ENCODE results near the gene SLC38A10.

Gene SLC38A10

DNA sequence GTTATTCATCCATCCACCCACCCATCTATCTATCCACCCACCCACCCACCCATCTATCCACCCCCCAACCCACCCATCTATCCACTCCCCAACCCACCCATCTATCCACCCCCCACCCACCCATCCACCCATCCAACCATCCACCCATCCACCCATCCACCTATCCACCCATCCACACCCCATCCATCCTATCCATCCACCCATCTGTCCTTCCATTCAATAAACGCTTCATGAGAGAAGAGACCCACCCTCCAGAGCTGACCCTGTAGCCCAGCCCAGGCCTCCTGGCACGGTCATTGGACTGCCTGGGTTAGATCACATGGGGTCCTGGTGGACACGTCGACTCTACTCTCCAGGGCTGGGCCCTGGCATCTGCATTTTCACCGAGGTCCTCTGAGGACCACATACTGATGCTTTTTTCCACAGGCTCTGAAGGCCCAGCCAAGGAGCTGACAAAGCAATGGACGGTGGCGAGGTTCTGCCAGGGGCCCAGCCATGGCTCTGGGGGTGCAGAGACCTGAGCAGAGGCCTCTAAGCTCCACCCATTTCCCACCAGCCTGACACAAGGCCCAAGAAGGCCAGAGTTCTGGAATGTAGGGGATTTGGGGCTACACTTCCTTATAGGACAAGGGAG lies 41.3 kb upstream of the SLC38A10 start:
- Histone ChIP-seq H3K27me3 (replicated peaks; ENCODE audit: control insufficient read depth, insufficient read depth, low read length) (peaks cover 22% of the 10 kb centered on the region), H3K36me3 (ENCODE audit: control insufficient read depth, insufficient read depth, low read length, severe bottlenecking) (no peaks in the 10 kb centered on the region), H3K4me1 (ENCODE audit: control insufficient read depth, insufficient read depth, low read length) (peaks cover 40% of the 10 kb centered on the region), H3K9ac (ENCODE audit: low read length) (no peak overlapping the region), H3K9me3 (ENCODE audit: control insufficient read depth, low read length) (no peaks in the 10 kb centered on the region), H3K4me3 (ENCODE audit: low read length) (no peak overlapping the region)
- DNase-seq (ENCODE audit: low read depth) = no peak

DNA sequence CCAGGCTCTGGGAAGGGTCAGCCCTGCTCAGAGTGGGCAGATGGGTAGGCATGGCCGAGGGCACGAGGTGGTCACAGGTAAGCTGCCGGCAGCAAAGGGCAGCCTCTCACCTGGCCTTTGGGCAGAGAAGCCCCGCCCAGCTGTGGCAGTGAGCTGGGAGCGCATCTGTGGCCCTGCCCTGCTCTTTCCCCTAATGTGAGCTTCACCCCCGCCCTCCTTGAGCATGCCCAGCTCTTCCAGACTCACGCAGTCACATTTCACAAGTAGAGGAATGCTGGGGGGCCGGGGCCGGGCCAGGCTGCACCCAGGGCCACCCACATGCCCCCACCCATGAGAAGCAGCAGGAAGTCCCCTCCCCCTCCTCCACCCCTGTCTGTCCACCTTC lies 40.7 kb upstream of the SLC38A10 start:
- Histone ChIP-seq H3K4me3 (ENCODE audit: low read length) (no peak overlapping the region), H3K27me3 (replicated peaks; ENCODE audit: control insufficient read depth, insufficient read depth, low read length) (peaks cover 27% of the 10 kb centered on the region), H3K9ac (ENCODE audit: low read length) (no peak overlapping the region), H3K36me3 (ENCODE audit: control insufficient read depth, insufficient read depth, low read length, severe bottlenecking) (no peaks in the 10 kb centered on the region), H3K9me3 (ENCODE audit: control insufficient read depth, low read length) (no peaks in the 10 kb centered on the region), H3K4me1 (ENCODE audit: control insufficient read depth, insufficient read depth, low read length) (peaks cover 34% of the 10 kb centered on the region)
- DNase-seq (ENCODE audit: low read depth) = no peak

DNA sequence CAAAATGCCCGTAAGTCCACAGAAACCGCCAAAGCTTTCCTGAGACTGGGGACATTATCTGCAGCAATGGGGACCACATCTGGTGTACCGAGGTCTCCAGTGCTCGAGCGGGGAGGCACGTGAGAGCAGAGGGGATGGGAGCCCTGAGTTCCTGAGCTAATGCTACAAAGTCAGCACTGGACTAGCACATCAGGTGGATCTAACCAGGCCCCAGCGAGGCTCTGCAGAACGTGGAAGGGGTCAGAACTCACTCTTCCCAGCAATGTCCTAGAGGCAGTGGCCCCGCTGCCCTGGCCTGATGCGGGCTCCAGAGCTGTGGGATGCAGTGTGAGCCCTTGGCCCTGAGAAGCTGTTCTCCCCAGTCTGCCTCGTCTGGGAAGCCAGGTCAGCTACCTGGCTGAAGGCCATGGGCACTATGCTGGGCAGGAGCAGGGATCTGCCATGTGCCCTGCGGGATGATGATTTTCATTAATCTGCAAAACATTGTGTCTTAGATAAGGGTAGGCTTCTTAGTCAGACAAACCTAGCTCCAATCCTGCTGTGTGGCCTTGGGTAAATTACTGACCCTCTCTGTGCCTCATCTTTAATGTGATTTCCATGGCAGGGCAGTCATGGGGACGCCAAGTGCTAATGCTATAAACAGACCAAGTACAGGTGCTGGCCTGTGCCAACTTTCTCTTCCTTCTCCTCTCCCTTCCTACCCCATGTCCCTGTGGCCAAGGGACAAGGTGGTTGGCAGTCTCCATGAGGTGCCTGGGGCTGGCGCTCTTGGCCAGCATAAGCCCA lies 40.1 kb upstream of the SLC38A10 start:
- no peak overlapping the region for H3K4me3 ChIP-seq (ENCODE audit: low read length)
- H3K36me3 ChIP-seq (ENCODE audit: control insufficient read depth, insufficient read depth, low read length, severe bottlenecking) = no peaks in the 10 kb centered on the region
- peaks cover 33% of the 10 kb centered on the region for H3K27me3 ChIP-seq (replicated peaks; ENCODE audit: control insufficient read depth, insufficient read depth, low read length)
- no peak overlapping the region for H3K9ac ChIP-seq (ENCODE audit: low read length)
- H3K4me1 ChIP-seq (ENCODE audit: control insufficient read depth, insufficient read depth, low read length) = peaks cover 31% of the 10 kb centered on the region
- DNase-seq (ENCODE audit: low read depth) = no peak
- no peaks in the 10 kb centered on the region for H3K9me3 ChIP-seq (ENCODE audit: control insufficient read depth, low read length)

DNA sequence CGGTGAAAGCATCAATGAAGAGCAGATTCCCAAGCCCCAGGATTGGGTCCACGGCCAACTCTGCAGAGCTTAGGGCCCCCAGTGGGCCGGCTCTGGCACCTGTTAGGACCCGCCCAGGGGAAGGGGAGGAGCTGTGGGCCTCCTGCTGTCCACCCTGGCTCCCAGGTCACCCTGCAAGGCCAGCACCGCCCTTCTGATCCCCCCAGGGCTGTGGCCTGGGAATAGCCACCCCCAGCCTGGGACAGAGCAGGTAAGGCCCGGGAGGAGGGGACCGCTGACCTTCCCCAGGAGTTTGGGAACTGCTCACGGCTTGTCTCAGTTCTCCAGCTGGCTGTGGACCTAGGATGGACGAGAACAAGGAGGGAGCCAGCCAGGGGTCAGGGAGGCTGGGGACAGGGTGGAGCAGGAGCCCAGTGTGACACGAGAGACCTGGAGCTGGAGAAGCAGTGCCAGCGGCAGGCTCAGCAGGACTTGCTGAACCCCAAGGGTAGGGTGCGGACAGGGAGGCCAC lies 39.3 kb upstream of the SLC38A10 start:
- Histone ChIP-seq H3K27me3 (replicated peaks; ENCODE audit: control insufficient read depth, insufficient read depth, low read length) (peaks cover 35% of the 10 kb centered on the region), H3K9ac (ENCODE audit: low read length) (no peak overlapping the region), H3K9me3 (ENCODE audit: control insufficient read depth, low read length) (no peaks in the 10 kb centered on the region), H3K4me3 (ENCODE audit: low read length) (no peak overlapping the region), H3K4me1 (ENCODE audit: control insufficient read depth, insufficient read depth, low read length) (peaks cover 32% of the 10 kb centered on the region), H3K36me3 (ENCODE audit: control insufficient read depth, insufficient read depth, low read length, severe bottlenecking) (no peaks in the 10 kb centered on the region)
- no peak for DNase-seq (ENCODE audit: low read depth)

DNA sequence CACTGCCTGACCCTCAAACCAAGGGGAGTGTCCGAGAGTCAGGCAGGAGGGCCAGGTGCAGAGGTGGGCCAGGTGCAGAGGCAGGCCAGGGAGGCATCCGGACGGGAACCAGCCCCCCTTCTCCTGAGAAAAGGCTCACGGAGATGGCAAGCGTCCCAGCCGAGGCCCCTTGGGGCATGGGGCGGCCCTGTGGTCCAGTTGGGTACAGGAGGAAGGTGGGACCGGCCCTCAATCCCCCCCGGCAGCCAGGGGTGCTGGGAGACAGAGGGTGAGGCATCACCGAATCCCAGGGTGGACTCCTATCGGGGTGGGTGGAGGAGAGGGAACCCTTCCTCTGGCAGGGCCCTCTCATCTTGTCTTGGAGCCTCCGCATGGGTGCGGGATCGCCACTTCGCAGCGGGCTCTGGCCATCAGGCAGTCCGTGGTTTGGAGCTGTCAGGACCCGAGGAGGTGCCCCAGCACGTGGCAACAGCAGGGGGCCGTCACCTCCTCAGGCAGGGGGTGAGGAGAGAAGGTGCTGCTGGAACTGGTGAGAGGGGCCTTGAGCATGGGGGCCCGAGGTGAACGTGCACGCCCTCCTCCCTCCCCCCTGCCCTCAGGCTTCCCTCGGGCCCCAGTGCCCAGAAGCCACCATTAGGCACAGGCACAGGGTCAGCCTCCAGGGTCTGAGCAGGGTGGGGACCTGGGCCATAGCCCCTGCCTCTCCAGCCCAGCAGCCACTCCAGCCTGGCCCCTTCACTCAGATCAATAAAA lies 38.7 kb upstream of the SLC38A10 start:
- DNase-seq (ENCODE audit: low read depth) = no peak

DNA sequence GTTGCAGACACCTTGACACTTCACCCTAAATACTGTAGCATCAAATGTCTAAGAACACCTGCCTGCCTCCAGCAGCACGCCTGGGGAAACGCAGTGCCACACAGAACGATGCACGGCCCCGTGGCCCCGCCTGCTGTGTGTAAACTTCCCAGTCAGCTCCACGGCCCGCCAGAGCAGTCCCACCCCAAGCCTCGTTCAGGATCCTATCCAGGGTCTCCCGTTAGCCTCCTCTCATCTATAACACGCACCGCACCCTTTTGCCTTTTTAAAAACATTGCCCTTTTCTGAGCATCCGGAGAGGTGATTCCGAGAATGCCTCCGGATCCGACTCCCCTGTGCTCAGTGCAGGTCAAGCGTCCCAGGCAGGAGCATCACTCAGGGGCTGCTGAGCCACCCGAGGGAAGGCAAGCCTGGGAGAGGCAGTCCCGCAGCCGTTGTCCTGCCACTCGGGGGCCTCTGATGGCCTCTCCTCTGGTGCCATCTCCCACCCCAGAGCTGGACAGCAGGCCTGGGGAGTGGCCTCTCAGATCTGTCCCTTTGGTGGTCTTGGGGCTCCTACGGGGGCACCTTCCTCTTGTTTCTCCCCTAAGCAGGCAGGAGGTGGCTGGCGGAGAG lies 37.9 kb upstream of the SLC38A10 start:
- no peak for DNase-seq (ENCODE audit: low read depth)
- no peaks in the 10 kb centered on the region for H3K36me3 ChIP-seq (ENCODE audit: control insufficient read depth, insufficient read depth, low read length, severe bottlenecking)
- H3K4me1 ChIP-seq (ENCODE audit: control insufficient read depth, insufficient read depth, low read length) = peaks cover 34% of the 10 kb centered on the region
- H3K4me3 ChIP-seq (ENCODE audit: low read length) = no peak overlapping the region
- H3K9me3 ChIP-seq (ENCODE audit: control insufficient read depth, low read length) = no peaks in the 10 kb centered on the region
- no peak overlapping the region for H3K9ac ChIP-seq (ENCODE audit: low read length)
- H3K27me3 ChIP-seq (replicated peaks; ENCODE audit: control insufficient read depth, insufficient read depth, low read length) = peaks cover 35% of the 10 kb centered on the region

More for the DNA sequence above, 38.7 kb upstream of the SLC38A10 start:
- Histone ChIP-seq H3K36me3 (ENCODE audit: control insufficient read depth, insufficient read depth, low read length, severe bottlenecking) (no peaks in the 10 kb centered on the region), H3K27me3 (replicated peaks; ENCODE audit: control insufficient read depth, insufficient read depth, low read length) (peaks cover 35% of the 10 kb centered on the region), H3K9me3 (ENCODE audit: control insufficient read depth, low read length) (no peaks in the 10 kb centered on the region), H3K9ac (ENCODE audit: low read length) (no peak overlapping the region), H3K4me3 (ENCODE audit: low read length) (no peak overlapping the region), H3K4me1 (ENCODE audit: control insufficient read depth, insufficient read depth, low read length) (peaks cover 32% of the 10 kb centered on the region)

DNA sequence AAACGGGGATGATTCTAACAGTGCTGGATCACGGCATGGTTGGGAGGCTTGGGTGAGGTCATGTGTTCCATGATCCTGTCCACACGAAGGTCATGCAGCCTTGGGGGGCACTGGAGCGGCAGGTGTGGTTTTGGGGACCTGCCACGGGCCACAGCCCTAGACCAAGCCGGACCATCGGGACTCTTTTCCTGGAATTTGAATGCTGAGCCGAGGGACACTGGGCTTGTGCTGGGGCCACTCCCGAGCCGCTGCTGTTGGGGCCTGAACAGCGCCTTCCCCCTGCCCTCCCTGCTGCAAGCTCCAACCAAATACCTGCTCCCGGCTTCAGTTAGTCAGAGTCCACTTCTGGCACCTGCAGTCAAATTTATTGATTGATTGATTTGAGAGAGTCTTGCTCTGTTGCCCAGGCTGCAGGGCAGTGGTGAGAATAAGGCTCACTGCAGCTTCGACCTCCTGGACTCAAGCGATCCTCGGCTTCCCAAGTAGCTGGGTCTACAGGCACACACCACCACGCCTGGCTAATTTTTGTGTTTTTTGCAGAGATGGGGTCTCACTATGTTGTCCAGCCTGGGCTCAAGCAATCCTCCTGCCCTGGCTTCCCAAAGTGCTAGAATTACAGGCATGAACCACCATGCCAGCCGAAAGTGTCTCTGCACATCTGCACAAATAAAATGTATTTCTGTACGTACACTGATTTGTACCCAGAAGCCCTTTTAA lies 37.2 kb upstream of the SLC38A10 start:
- H3K4me3 ChIP-seq (ENCODE audit: low read length) = no peak overlapping the region
- H3K4me1 ChIP-seq (ENCODE audit: control insufficient read depth, insufficient read depth, low read length) = peaks cover 40% of the 10 kb centered on the region
- no peaks in the 10 kb centered on the region for H3K9me3 ChIP-seq (ENCODE audit: control insufficient read depth, low read length)
- no peak for DNase-seq (ENCODE audit: low read depth)
- H3K27me3 ChIP-seq (replicated peaks; ENCODE audit: control insufficient read depth, insufficient read depth, low read length) = peaks cover 35% of the 10 kb centered on the region
- H3K36me3 ChIP-seq (ENCODE audit: control insufficient read depth, insufficient read depth, low read length, severe bottlenecking) = no peaks in the 10 kb centered on the region
- H3K9ac ChIP-seq (ENCODE audit: low read length) = no peak overlapping the region

DNA sequence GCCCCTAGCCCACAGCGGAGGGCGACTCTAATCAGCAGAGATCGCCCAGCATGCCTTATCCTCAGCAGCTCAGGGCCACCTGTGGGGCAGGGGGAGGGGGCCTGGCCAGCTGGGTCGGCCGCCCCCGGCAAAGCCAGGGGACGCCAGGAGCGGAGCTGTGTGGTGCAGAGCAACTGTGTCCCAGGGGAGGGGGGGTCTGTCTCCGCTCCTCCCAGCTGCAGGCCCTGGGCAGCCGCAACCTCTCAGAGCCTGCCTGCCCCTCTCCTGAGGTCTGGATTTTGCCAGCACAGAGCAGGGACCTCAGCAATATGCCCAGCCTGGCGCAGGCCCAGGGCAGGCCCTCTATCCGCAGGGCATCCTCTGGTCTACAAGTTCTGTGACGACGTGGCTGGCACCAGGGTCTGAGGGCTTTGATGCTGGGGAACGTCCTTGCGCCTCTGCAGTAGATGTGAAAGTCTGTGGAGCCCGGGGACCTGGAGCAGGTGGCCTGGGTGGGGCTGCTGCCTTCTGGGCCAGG lies 36.5 kb upstream of the SLC38A10 start:
- Histone ChIP-seq H3K36me3 (ENCODE audit: control insufficient read depth, insufficient read depth, low read length, severe bottlenecking) (no peaks in the 10 kb centered on the region), H3K9ac (ENCODE audit: low read length) (no peak overlapping the region), H3K9me3 (ENCODE audit: control insufficient read depth, low read length) (no peaks in the 10 kb centered on the region), H3K4me1 (ENCODE audit: control insufficient read depth, insufficient read depth, low read length) (peaks cover 41% of the 10 kb centered on the region), H3K4me3 (ENCODE audit: low read length) (no peak overlapping the region), H3K27me3 (replicated peaks; ENCODE audit: control insufficient read depth, insufficient read depth, low read length) (peaks cover 35% of the 10 kb centered on the region)
- no peak for DNase-seq (ENCODE audit: low read depth)

DNA sequence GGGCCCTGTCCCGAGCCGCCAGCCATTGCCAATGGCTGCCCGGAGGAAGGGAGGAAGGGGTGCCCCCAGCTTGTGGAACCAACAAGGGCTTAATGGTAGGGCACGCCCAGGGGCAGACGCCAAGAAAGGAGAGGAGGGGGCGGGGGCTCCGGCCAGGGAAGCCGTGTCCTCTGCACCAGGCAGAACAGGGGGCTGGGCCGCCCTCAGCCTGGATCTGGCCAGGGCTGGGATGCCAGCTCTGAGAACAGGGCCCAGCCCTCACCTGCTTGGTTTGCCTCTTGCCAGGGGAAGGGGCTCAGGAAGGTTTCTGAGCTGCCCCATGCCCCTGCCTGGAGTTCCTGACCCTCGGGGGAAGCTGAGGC lies 35.8 kb upstream of the SLC38A10 start:
- no peak for DNase-seq (ENCODE audit: low read depth)
- H3K27me3 ChIP-seq (replicated peaks; ENCODE audit: control insufficient read depth, insufficient read depth, low read length) = peaks cover 35% of the 10 kb centered on the region
- H3K4me3 ChIP-seq (ENCODE audit: low read length) = no peak overlapping the region
- H3K36me3 ChIP-seq (ENCODE audit: control insufficient read depth, insufficient read depth, low read length, severe bottlenecking) = no peaks in the 10 kb centered on the region
- H3K9me3 ChIP-seq (ENCODE audit: control insufficient read depth, low read length) = no peaks in the 10 kb centered on the region
- no peak overlapping the region for H3K9ac ChIP-seq (ENCODE audit: low read length)
- H3K4me1 ChIP-seq (ENCODE audit: control insufficient read depth, insufficient read depth, low read length) = peaks cover 46% of the 10 kb centered on the region

DNA sequence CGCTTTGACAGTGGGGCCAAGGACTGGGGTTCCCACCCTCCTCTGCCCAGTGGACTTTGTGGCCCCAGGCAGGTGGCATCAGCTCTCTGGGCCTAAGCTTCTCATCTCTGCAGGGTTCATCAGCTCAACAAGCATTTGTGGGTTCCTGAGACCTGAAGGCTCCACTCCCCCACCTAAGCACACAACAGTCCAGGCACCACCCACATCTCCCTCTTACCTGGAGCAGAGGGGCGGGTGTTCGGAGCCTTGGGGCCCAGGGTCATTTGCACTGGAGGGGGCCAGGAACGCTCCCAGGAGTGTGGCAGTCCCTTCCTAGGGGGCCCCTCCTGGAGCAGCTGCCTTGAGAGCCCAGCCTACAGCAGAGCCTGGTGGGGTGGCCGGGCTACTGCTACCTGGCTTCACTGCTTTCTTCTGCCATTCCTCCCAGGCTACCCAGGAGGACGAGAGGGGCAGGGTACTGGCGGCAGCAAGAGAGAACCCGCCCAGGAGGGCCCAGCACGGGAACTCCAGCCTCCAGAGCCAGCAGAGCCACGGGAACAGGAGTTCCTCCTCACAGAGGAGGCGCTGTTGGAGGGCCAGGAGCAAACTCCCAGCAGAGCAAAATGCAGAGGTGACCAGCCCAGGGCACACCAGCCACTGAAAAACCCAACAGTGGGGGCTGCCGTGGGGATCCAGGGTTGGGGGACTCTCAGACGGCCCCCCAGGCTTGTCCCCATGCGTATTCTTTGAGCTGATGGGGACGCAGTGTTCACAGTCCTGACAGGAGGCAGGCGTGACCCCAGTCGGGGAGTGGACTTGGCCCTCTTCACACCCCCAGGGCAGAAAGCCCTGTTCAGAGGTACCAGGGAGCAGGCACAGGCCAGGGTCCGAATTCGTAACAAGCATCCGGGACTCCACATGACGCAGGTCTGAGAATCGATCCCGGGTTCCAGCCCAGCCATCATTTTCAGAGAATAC lies 35.1 kb upstream of the SLC38A10 start:
- DNase-seq (ENCODE audit: low read depth) = no peak
- Histone ChIP-seq H3K4me1 (ENCODE audit: control insufficient read depth, insufficient read depth, low read length) (peaks cover 44% of the 10 kb centered on the region), H3K27me3 (replicated peaks; ENCODE audit: control insufficient read depth, insufficient read depth, low read length) (peaks cover 35% of the 10 kb centered on the region), H3K9ac (ENCODE audit: low read length) (no peak overlapping the region), H3K9me3 (ENCODE audit: control insufficient read depth, low read length) (no peaks in the 10 kb centered on the region), H3K36me3 (ENCODE audit: control insufficient read depth, insufficient read depth, low read length, severe bottlenecking) (no peaks in the 10 kb centered on the region), H3K4me3 (ENCODE audit: low read length) (no peak overlapping the region)
